K562 (cell line): ENCODE measurements around the gene EFEMP2. TPM values are rescaled to one million over a fixed set of nuclear protein-coding genes. Genes with fewer than 3 reads are reported as not detected.

Experiments
- ARNT ChIP-seq, 2 experiments: fragments of 450-650 bp; IDR thresholded peaks; 2 replicates each; pipeline ENCODE4 v1.6.1; 2016; ENCODE audit warnings: mild to moderate bottlenecking in 1 of 2
- CSDE1 ChIP-seq, 2 experiments: fragments of 450-650 bp; IDR thresholded peaks; 2 replicates each; pipeline ENCODE4 v1.6.1; 2016; ENCODE audit warnings: mild to moderate bottlenecking in 1 of 2
- EHMT2 ChIP-seq: fragments of 450-650 bp; IDR thresholded peaks from 2 replicates; pipeline ENCODE4 v1.6.1; 2018; ENCODE audit warnings: antibody characterized with exemption
- HIVEP1 ChIP-seq: fragments of 250-450 bp; sonication (Bioruptor Pico); IDR thresholded peaks from 2 replicates; pipeline ENCODE4 v1.4.0; 2020; ENCODE audit warnings: mild to moderate bottlenecking
- MECOM ChIP-seq: fragments of 250-450 bp; sonication (Bioruptor Pico); IDR thresholded peaks from 2 replicates; pipeline ENCODE4 v1.8.0; 2022; ENCODE audit warnings: inconsistent platforms
- MTA2 ChIP-seq: fragments of 450-650 bp; IDR thresholded peaks from 2 replicates; pipeline ENCODE4 v1.6.1; 2016; ENCODE audit warnings: low read depth
- MTF1 ChIP-seq: fragments of 250-450 bp; sonication (Bioruptor Pico); IDR thresholded peaks from 2 replicates; pipeline ENCODE4 v1.9.0; 2021; ENCODE audit warnings: moderate library complexity, mild to moderate bottlenecking, inconsistent platforms, borderline replicate concordance
- NFXL1 ChIP-seq: fragments of 450-650 bp; formaldehyde crosslinking; IDR thresholded peaks from 2 replicates; pipeline ENCODE4 v1.4.0; 2021; ENCODE audit warnings: mild to moderate bottlenecking
- RAD51 ChIP-seq: fragments of 450-650 bp; IDR thresholded peaks from 2 replicates; pipeline ENCODE4 v1.7.1; 2016; ENCODE audit warnings: low read depth, mild to moderate bottlenecking, borderline replicate concordance
- SAFB2 ChIP-seq: fragments of 200-400 bp; formaldehyde crosslinking; IDR thresholded peaks from 2 replicates; pipeline ENCODE4 v1.6.1; 2018; ENCODE audit warnings: borderline replicate concordance, low read length, low read depth, moderate library complexity; ENCODE audit not compliant: severe bottlenecking
- SRSF3 ChIP-seq: fragments of 200-400 bp; formaldehyde crosslinking; IDR thresholded peaks from 2 replicates; pipeline ENCODE4 v1.6.1; 2016; ENCODE audit warnings: mild to moderate bottlenecking, low read length, moderate library complexity; ENCODE audit not compliant: insufficient read depth
- ZNF124 ChIP-seq: sonication (generic); formaldehyde crosslinking; IDR thresholded peaks from 2 replicates; pipeline ENCODE4 v1.8.1; 2022; ENCODE audit warnings: missing genetic modification reagents
- ZNF24 ChIP-seq: fragments of 450-650 bp; IDR thresholded peaks from 2 replicates; pipeline ENCODE4 v1.6.1; 2016
- ZNF668 ChIP-seq: fragments of 250-450 bp; sonication (Bioruptor Pico); IDR thresholded peaks from 2 replicates; pipeline ENCODE4 v1.8.0; 2022; ENCODE audit warnings: mild to moderate bottlenecking, inconsistent platforms
- polyA plus RNA-seq, 8 experiments: library from polyadenylated mRNA; depleted of rRNA in 4 of 8; stranded (reverse) in 5 of 8; unstranded in 3 of 8; fragments of >200 nt; fragmentation: Nextera tagmentation in 2 of 8; fragmentation: Illumina TruSeq in 1 of 8; extraction: Ambion mirVana in 2 of 8; extraction: Trizol in 1 of 8; gene quantifications; 2 replicates each; pipeline versions ENCODE4 v1.2.1 to v1.2.3, GENCODE V29; 2011 to 2014; ENCODE audit warnings: inconsistent platforms in 1 of 8, missing spikeins in 1 of 8
- total RNA-seq, 7 experiments: library from RNA; depleted of rRNA in 6 of 7; stranded (reverse); fragments of >200 nt in 6 of 7; fragmentation: Illumina TruSeq in 2 of 7; extraction: Trizol in 2 of 7; gene quantifications; 2 replicates each; pipeline versions ENCODE4 v1.2.1 to v1.2.3, GENCODE V29; 2011 to 2021; ENCODE audit warnings: low replicate concordance in 1 of 7
- TF ChIP-seq, protein P1 (sequence below): fragments of 250-450 bp; sonication (Bioruptor Pico); IDR thresholded peaks from 2 replicates; pipeline ENCODE4 v1.4.0; 2020; ENCODE audit warnings: mild to moderate bottlenecking, moderate library complexity
- TF ChIP-seq, protein P2 (sequence below): fragments of 250-450 bp; sonication (Bioruptor Pico); IDR thresholded peaks from 2 replicates; pipeline ENCODE4 v1.5.0; 2021; ENCODE audit warnings: mild to moderate bottlenecking, borderline replicate concordance
- TF ChIP-seq, protein P3 (sequence below), 2 experiments: fragments of 450-650 bp; IDR thresholded peaks; 2 replicates each; pipeline ENCODE4 v1.6.1; 2018; ENCODE audit warnings: mild to moderate bottlenecking in 2 of 2, low read depth in 1 of 2; ENCODE audit not compliant: partially characterized antibody in 2 of 2

The EFEMP2 gene
- total and polyA plus RNA-seq, 9 of the 15 experiments (the other 6 are each of a cell fraction or from before 2014, with no cell fraction given) = 0.07 to 2.9 (median 0.69) TPM; not detected in 1

DNA sequence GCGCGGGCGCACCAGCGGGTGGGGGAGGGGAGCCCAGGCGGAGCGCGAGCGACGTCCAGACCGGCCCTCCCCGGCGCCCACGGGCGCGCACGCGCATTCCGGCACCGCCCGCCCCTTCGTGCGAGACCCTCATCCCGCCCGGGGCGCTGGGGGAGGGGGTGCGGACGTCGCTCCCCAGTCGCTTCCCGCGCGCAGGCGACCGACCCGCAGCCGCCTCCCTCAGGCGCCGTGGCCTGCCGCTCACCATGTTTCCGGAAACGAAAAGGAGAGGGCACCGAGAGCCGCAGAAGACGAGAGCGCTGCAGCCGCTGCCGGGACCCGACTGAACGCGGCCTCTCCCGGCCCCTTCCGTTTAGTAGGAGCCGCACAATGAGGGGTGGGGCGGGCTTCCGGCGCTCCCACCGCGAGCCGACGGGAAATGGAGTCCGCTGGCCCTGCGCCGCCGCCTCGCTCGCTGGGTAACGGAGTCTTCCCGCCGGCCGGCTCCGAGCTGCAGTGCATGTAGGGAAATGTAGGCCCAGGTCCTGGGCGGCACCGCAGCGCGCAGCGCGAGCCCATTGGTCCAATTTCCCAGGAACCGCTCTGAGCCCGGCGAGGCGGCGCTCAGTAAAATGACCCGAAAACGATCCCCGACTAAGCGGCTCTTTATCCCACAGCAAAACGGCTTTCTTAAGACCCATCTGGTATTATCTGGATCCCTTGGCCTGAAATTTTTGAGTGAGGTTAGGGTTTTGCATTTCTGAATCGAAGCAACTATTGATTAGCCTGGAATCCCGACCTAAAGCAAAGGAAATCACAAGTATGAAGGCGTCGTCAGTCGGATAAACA is 14.5 kb downstream of the EFEMP2 start, which contains the start of gene CFL1 (continued):
- TF ChIP-seq, protein P1, sequence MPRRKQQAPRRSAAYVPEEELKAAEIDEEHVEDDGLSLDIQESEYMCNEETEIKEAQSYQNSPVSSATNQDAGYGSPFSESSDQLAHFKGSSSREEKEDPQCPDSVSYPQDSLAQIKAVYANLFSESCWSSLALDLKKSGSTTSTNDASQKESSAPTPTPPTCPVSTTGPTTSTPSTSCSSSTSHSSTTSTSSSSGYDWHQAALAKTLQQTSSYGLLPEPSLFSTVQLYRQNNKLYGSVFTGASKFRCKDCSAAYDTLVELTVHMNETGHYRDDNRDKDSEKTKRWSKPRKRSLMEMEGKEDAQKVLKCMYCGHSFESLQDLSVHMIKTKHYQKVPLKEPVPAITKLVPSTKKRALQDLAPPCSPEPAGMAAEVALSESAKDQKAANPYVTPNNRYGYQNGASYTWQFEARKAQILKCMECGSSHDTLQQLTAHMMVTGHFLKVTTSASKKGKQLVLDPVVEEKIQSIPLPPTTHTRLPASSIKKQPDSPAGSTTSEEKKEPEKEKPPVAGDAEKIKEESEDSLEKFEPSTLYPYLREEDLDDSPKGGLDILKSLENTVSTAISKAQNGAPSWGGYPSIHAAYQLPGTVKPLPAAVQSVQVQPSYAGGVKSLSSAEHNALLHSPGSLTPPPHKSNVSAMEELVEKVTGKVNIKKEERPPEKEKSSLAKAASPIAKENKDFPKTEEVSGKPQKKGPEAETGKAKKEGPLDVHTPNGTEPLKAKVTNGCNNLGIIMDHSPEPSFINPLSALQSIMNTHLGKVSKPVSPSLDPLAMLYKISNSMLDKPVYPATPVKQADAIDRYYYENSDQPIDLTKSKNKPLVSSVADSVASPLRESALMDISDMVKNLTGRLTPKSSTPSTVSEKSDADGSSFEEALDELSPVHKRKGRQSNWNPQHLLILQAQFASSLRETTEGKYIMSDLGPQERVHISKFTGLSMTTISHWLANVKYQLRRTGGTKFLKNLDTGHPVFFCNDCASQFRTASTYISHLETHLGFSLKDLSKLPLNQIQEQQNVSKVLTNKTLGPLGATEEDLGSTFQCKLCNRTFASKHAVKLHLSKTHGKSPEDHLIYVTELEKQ (CRISPR knock-in tag) = no peak
- no peak for TF ChIP-seq SAFB2
- TF ChIP-seq ZNF668 (CRISPR knock-in tag) = no peak
- TF ChIP-seq ARNT (IDR thresholded peaks at IDR 0.05) = no peak
- no peak for TF ChIP-seq NFXL1
- no peak for TF ChIP-seq RAD51
- no peak for TF ChIP-seq SRSF3
- TF ChIP-seq MECOM (CRISPR knock-in tag) = no peak
- TF ChIP-seq CSDE1 (IDR thresholded peaks at IDR 0.05) = no peak; a peak in 1 of 4 replicates
- TF ChIP-seq, protein P2, sequence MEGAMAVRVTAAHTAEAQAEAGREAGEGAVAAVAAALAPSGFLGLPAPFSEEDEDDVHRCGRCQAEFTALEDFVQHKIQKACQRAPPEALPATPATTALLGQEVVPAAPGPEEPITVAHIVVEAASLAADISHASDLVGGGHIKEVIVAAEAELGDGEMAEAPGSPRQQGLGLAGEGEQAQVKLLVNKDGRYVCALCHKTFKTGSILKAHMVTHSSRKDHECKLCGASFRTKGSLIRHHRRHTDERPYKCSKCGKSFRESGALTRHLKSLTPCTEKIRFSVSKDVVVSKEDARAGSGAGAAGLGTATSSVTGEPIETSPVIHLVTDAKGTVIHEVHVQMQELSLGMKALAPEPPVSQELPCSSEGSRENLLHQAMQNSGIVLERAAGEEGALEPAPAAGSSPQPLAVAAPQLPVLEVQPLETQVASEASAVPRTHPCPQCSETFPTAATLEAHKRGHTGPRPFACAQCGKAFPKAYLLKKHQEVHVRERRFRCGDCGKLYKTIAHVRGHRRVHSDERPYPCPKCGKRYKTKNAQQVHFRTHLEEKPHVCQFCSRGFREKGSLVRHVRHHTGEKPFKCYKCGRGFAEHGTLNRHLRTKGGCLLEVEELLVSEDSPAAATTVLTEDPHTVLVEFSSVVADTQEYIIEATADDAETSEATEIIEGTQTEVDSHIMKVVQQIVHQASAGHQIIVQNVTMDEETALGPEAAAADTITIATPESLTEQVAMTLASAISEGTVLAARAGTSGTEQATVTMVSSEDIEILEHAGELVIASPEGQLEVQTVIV = no peak
- TF ChIP-seq ZNF24 = no peak
- TF ChIP-seq, protein P3, sequence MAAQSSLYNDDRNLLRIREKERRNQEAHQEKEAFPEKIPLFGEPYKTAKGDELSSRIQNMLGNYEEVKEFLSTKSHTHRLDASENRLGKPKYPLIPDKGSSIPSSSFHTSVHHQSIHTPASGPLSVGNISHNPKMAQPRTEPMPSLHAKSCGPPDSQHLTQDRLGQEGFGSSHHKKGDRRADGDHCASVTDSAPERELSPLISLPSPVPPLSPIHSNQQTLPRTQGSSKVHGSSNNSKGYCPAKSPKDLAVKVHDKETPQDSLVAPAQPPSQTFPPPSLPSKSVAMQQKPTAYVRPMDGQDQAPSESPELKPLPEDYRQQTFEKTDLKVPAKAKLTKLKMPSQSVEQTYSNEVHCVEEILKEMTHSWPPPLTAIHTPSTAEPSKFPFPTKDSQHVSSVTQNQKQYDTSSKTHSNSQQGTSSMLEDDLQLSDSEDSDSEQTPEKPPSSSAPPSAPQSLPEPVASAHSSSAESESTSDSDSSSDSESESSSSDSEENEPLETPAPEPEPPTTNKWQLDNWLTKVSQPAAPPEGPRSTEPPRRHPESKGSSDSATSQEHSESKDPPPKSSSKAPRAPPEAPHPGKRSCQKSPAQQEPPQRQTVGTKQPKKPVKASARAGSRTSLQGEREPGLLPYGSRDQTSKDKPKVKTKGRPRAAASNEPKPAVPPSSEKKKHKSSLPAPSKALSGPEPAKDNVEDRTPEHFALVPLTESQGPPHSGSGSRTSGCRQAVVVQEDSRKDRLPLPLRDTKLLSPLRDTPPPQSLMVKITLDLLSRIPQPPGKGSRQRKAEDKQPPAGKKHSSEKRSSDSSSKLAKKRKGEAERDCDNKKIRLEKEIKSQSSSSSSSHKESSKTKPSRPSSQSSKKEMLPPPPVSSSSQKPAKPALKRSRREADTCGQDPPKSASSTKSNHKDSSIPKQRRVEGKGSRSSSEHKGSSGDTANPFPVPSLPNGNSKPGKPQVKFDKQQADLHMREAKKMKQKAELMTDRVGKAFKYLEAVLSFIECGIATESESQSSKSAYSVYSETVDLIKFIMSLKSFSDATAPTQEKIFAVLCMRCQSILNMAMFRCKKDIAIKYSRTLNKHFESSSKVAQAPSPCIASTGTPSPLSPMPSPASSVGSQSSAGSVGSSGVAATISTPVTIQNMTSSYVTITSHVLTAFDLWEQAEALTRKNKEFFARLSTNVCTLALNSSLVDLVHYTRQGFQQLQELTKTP (IDR thresholded peaks at IDR 0.05; ENCODE audit: low read depth in 1 of 2, partially characterized antibody in 2 of 2) = peak in 1 of 2 experiments; percentile 95
- TF ChIP-seq MTF1 = no peak
- no peak for TF ChIP-seq ZNF124
- no peak for TF ChIP-seq MTA2
- TF ChIP-seq EHMT2 = no peak
- no peak for TF ChIP-seq HIVEP1 (CRISPR knock-in tag)
